Psoas muscle (tissue), 8 donors: ENCODE data around the gene EVC. TPM values are rescaled to one million over a fixed set of nuclear protein-coding genes. Genes with fewer than 3 reads are reported as not detected.

Experiments used
- ATAC-seq, 4 donors: fragments of 200-7000 bp; cut with Tn5 transposase; one replicate each; pipeline ENCODE4 v1.9.1; 2020; ENCODE audit warnings: moderate library complexity in 3 of 4, mild to moderate bottlenecking in 2 of 4
- DNase-seq, 2 donors: peaks; one replicate each; pipeline ENCODE4 v3.0.0-alpha.2; 2020
- H3K27ac ChIP-seq: fragments of 200-600 bp; one replicate; pipeline ENCODE4 v1.8.0; 2022
- H3K27me3 ChIP-seq, 3 donors: fragments of 200-600 bp in 1 of 3; one replicate each; pipeline versions ENCODE4 v1.6.1 to v1.8.0; 2013 to 2022; ENCODE audit warnings: low read length in 2 of 3, mild to moderate bottlenecking in 2 of 3, moderate library complexity in 1 of 3; ENCODE audit not compliant: insufficient read depth in 3 of 3
- H3K36me3 ChIP-seq, 2 donors: fragments of 200-600 bp in 1 of 2; one replicate each; pipeline versions ENCODE4 v1.6.1 to v1.8.0; 2013 to 2022; ENCODE audit warnings: low read depth in 1 of 2, mild to moderate bottlenecking in 1 of 2, moderate library complexity in 1 of 2; ENCODE audit not compliant: insufficient read depth in 1 of 2
- H3K4me1 ChIP-seq: fragments of 200-600 bp; one replicate; pipeline ENCODE4 v1.8.0; 2022
- H3K4me3 ChIP-seq: fragments of 200-600 bp; one replicate; pipeline ENCODE4 v1.8.0; 2022; ENCODE audit warnings: mild to moderate bottlenecking
- H3K9me3 ChIP-seq: fragments of 200-600 bp; one replicate; pipeline ENCODE4 v1.8.0; 2022
- CTCF ChIP-seq: fragments of 200-600 bp; IDR thresholded peaks from one replicate; pipeline ENCODE4 v1.8.0; 2022; ENCODE audit warnings: antibody characterized with exemption
- WGBS, 3 donors: extraction: QIAGEN DNeasy Blood & Tissue Kit; methylation state at CpG; one replicate each; pipeline versions ENCODE4 v1.1.6 to v1.1.7; 2013; 5-methylcytosine and 5-hydroxymethylcytosine counted together
- intact Hi-C, 2 donors: fragments of 100-400 bp; cut with DNase I; formaldehyde crosslinking; loops; one replicate each; pipeline versions ENCODE4 v1.11.0 to v1.14.2; 2022
- polyA plus RNA-seq, 3 donors: library from polyadenylated mRNA; stranded (reverse); fragments of 200-250 nt; gene quantifications; one replicate each; pipeline ENCODE4 v1.2.3, GENCODE V29; 2013
- total RNA-seq, 4 donors: library from RNA; stranded (reverse); fragmentation: NEBNext Ultra II Directional in 2 of 4; extraction: Animal tissue kit (Norgen Biotek cat#: 25700) in 2 of 4; gene quantifications; one replicate each; pipeline versions ENCODE4 v1.2.1 to v1.2.4, GENCODE V29; 2021 to 2023
- donor health status: healthy with polysubstance abuse.
- donor health status: DM: no; HTN: no; CAD: no; lungs with moderate emphysema.
- donor health status: Bipolar disorder and iron deficiency.
- donor health status: healthy.
- donor health status: DM: yes; HTN: yes; CAD: no.
- donor health status: DM: no; HTN: no; CAD: no.
- donor health status: DM: no; HTN: no; CAD: no.
- donor health status: DM: yes; HTN: yes; CAD: no.

EVC gene
- total and polyA plus RNA-seq, 7 donors: 0.56 to 3.8 (median 1.5) TPM

GRCh38 chr4:5718411-5718810 lies 7.4 kb downstream of the EVC start:
- 84 to 90% (median 85%) methylated on average over 4 of the region's 4 CpGs for WGBS, 3 donors
- no peak for TF ChIP-seq CTCF

GRCh38 chr4:5719350-5720055 lies 8.5 kb downstream of the EVC start:
- intact Hi-C loops: no loop called here
- WGBS, 3 donors: 84 to 87% (median 87%) methylated on average over 7 of the region's 7 CpGs
- ATAC-seq: no peak
- Histone ChIP-seq H3K4me1 (no peaks in the 10 kb centered on the region), H3K4me3 (no peak overlapping the region), H3K27me3 (no peaks in the 10 kb centered on the region), H3K9me3 (no peaks in the 10 kb centered on the region), H3K36me3 (peaks cover 0 to 5% of the 10 kb centered on the region in 2 donors), H3K27ac (no peak overlapping the region)
- no peak for TF ChIP-seq CTCF
- no peak for DNase-seq

More at GRCh38 chr4:5718411-5718810, 7.4 kb downstream of the EVC start:
- no peaks in the 10 kb centered on the region for H3K27me3 ChIP-seq
- H3K36me3 ChIP-seq: peaks cover 0 to 5% of the 10 kb centered on the region in 2 donors
- intact Hi-C loops: no loop called here
- ATAC-seq (no peak), DNase-seq (no peak)
- no peaks in the 10 kb centered on the region for H3K9me3 ChIP-seq
- no peak overlapping the region for H3K4me3 ChIP-seq
- no peaks in the 10 kb centered on the region for H3K4me1 ChIP-seq
- H3K27ac ChIP-seq: no peak overlapping the region

GRCh38 chr4:5720157-5720850 lies 9.3 kb downstream of the EVC start:
- no peaks in the 10 kb centered on the region for H3K27me3 ChIP-seq
- H3K9me3 ChIP-seq: no peaks in the 10 kb centered on the region
- intact Hi-C loops: no loop called here
- DNase-seq: no peak
- no peak for ATAC-seq
- H3K4me1 ChIP-seq: no peaks in the 10 kb centered on the region
- peaks cover 0 to 5% of the 10 kb centered on the region in 2 donors for H3K36me3 ChIP-seq
- WGBS, 3 donors: 88 to 89% (median 88%) methylated on average over 16 of the region's 16 CpGs
- no peak for TF ChIP-seq CTCF
- no peak overlapping the region for H3K4me3 ChIP-seq
- no peak overlapping the region for H3K27ac ChIP-seq

- Histone ChIP-seq H3K27ac (no peak overlapping the region), H3K36me3 (peaks cover 0 to 5% of the 10 kb centered on the region in 2 donors), H3K4me3 (no peak overlapping the region), H3K9me3 (no peaks in the 10 kb centered on the region), H3K27me3 (no peaks in the 10 kb centered on the region), H3K4me1 (no peaks in the 10 kb centered on the region)
- intact Hi-C loops: no loop called here
- no peak for DNase-seq
- TF ChIP-seq CTCF: no peak
- no peak for ATAC-seq
- 72 to 88% (median 87%) methylated on average over 3 of the region's 3 CpGs for WGBS, 3 donors
Measured at GRCh38 chr4:5720980-5721379, 10.0 kb downstream of the EVC start.
